Progenitor cell of endocrine pancreas (in vitro differentiated cells): ENCODE data around the gene TMEM115. TPM values are rescaled to one million over a fixed set of nuclear protein-coding genes. Genes with fewer than 3 reads are reported as not detected.

Source experiments
- DNase-seq: peaks from one replicate; pipeline ENCODE4 v3.0.0; 2021; ENCODE audit warnings: low spot score; ENCODE audit not compliant: unreplicated experiment
- H3K27ac Mint-ChIP-seq: 2 replicates; pipeline ENCODE4 v1.8.0; 2021; ENCODE audit warnings: mild to moderate bottlenecking, moderate library complexity, mixed read lengths
- H3K27me3 Mint-ChIP-seq: 2 replicates; pipeline ENCODE4 v1.8.0; 2021; ENCODE audit warnings: mixed read lengths
- H3K36me3 Mint-ChIP-seq: 2 replicates; pipeline ENCODE4 v1.8.0; 2022; ENCODE audit warnings: mixed read lengths; ENCODE audit not compliant: insufficient read depth
- H3K4me1 Mint-ChIP-seq: 2 replicates; pipeline ENCODE4 v1.8.0; 2021; ENCODE audit warnings: low read depth, mixed read lengths
- H3K4me3 Mint-ChIP-seq: 2 replicates; pipeline ENCODE4 v1.8.0; 2021; ENCODE audit warnings: low read depth, mild to moderate bottlenecking, moderate library complexity, mixed read lengths
- H3K9me3 Mint-ChIP-seq: 2 replicates; pipeline ENCODE4 v1.8.0; 2021; ENCODE audit warnings: low read depth, mixed read lengths
- total RNA-seq: library from RNA; stranded (reverse); gene quantifications from 2 replicates; pipeline ENCODE4 v1.2.1, GENCODE V29; 2021
- TF ChIP-seq, protein P1 (sequence below): fragments of 200-600 bp; sonication (generic); IDR thresholded peaks from one replicate; pipeline ENCODE4 v1.5.0; 2021; ENCODE audit warnings: antibody characterized with exemption, mild to moderate bottlenecking; ENCODE audit not compliant: unreplicated experiment

The TMEM115 gene
- total RNA-seq, 1 donor from 2014 or later, result 33.0 TPM

- H3K27me3 Mint-ChIP-seq, result no peaks in the 10 kb centered on the region
- TF ChIP-seq, protein P1, sequence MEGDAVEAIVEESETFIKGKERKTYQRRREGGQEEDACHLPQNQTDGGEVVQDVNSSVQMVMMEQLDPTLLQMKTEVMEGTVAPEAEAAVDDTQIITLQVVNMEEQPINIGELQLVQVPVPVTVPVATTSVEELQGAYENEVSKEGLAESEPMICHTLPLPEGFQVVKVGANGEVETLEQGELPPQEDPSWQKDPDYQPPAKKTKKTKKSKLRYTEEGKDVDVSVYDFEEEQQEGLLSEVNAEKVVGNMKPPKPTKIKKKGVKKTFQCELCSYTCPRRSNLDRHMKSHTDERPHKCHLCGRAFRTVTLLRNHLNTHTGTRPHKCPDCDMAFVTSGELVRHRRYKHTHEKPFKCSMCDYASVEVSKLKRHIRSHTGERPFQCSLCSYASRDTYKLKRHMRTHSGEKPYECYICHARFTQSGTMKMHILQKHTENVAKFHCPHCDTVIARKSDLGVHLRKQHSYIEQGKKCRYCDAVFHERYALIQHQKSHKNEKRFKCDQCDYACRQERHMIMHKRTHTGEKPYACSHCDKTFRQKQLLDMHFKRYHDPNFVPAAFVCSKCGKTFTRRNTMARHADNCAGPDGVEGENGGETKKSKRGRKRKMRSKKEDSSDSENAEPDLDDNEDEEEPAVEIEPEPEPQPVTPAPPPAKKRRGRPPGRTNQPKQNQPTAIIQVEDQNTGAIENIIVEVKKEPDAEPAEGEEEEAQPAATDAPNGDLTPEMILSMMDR, result no peak
- DNase-seq, result no peak
- peaks cover 33% of the 10 kb centered on the region for H3K4me1 Mint-ChIP-seq
- H3K27ac Mint-ChIP-seq, result no peak overlapping the region
- H3K4me3 Mint-ChIP-seq, result peak overlapping the region; percentile 94
- no peaks in the 10 kb centered on the region for H3K9me3 Mint-ChIP-seq
- H3K36me3 Mint-ChIP-seq, result peaks cover 2% of the 10 kb centered on the region
Observed at GRCh38 chr3:50355829-50356552, 3.3 kb downstream of the TMEM115 start.

GRCh38 chr3:50354850-50355249 is 4.5 kb downstream of the TMEM115 start:
- peaks cover 39% of the 10 kb centered on the region for H3K4me1 Mint-ChIP-seq
- H3K36me3 Mint-ChIP-seq, result peaks cover 2% of the 10 kb centered on the region
- H3K4me3 Mint-ChIP-seq, result no peak overlapping the region
- no peaks in the 10 kb centered on the region for H3K9me3 Mint-ChIP-seq
- TF ChIP-seq, protein P1, result no peak
- no peaks in the 10 kb centered on the region for H3K27me3 Mint-ChIP-seq
- DNase-seq, result no peak
- no peak overlapping the region for H3K27ac Mint-ChIP-seq

DNA sequence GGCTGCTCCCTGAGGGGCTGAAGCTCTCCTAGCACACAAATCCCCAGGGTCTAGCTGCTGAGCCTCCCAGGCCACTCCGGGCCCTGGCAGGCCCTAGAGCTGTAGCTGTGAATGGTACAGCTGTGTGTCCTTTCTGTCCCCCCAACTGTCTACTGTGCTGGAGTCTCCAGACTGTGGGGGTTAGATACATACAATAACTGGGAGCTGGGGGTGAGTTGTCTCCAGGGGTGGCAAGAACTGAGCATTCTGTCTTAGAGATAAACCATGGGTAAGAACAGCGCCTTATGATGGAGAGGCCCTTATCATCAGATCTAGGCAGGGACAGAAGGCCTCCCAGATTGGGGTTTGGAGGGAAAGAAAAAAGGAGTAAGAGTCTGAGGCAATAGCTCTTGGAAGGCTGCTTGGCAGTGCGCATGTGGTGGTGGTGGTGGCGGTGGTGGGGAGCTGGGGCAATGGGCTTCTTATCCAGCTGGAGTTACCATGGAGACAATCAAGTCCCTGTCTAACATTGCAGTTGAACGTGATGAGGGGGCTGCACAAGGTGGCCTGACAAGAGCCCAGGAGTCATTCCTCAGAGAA is 5.0 kb downstream of the TMEM115 start:
- H3K27ac Mint-ChIP-seq, result no peak overlapping the region
- H3K36me3 Mint-ChIP-seq, result peaks cover 2% of the 10 kb centered on the region
- no peak for DNase-seq
- TF ChIP-seq, protein P1, result no peak
- no peaks in the 10 kb centered on the region for H3K9me3 Mint-ChIP-seq
- no peak overlapping the region for H3K4me3 Mint-ChIP-seq
- H3K27me3 Mint-ChIP-seq, result no peaks in the 10 kb centered on the region
- peaks cover 40% of the 10 kb centered on the region for H3K4me1 Mint-ChIP-seq

DNA sequence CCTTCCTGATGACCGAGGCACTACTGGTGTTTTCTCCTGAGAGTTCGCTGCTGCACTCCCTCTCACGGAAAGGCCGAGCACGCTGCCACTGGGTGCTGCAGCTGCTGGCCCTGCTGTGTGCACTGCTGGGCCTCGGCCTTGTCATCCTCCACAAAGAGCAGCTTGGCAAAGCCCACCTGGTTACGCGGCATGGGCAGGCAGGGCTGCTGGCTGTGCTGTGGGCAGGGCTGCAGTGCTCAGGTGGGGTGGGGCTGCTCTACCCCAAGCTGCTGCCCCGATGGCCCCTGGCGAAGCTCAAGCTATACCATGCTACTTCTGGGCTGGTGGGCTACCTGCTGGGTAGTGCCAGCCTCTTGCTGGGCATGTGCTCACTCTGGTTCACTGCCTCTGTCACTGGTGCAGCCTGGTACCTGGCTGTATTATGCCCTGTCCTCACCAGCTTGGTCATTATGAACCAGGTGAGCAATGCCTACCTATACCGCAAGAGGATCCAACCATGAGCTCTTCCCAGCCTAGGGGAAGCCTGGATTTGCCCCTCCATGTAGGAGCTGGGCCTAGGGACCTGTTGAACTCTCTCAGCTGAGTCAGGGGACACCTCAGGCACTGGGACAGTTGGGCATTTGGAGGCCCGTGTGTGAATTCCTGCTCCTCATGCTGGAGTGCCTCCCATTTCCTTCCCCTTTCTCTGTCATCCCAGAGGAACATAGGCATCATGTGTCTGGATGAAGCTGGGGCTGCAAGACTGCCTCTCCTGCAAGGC is 5.9 kb downstream of the TMEM115 start:
- no peak for DNase-seq
- Mint-ChIP-seq H3K4me1 (peaks cover 37% of the 10 kb centered on the region), H3K27ac (no peak overlapping the region), H3K4me3 (no peak overlapping the region), H3K27me3 (no peaks in the 10 kb centered on the region), H3K36me3 (peaks cover 4% of the 10 kb centered on the region), H3K9me3 (no peaks in the 10 kb centered on the region)
- TF ChIP-seq, protein P1, result no peak

GRCh38 chr3:50352781-50353180 is 6.5 kb downstream of the TMEM115 start:
- no peak for DNase-seq
- no peak overlapping the region for H3K27ac Mint-ChIP-seq
- TF ChIP-seq, protein P1, result peak; percentile 24
- peaks cover 31% of the 10 kb centered on the region for H3K4me1 Mint-ChIP-seq
- no peak overlapping the region for H3K4me3 Mint-ChIP-seq
- no peaks in the 10 kb centered on the region for H3K27me3 Mint-ChIP-seq
- peaks cover 5% of the 10 kb centered on the region for H3K36me3 Mint-ChIP-seq
- H3K9me3 Mint-ChIP-seq, result no peaks in the 10 kb centered on the region
